Ishikawa (cell line): ENCODE measurements around the gene SLC10A7.
A peak's percentile ranks its signal among the peaks of the same experiment; 100 is the strongest.

Source experiments
- CEBPB ChIP-seq: IDR thresholded peaks from 2 replicates; pipeline ENCODE4 v1.6.1; 2012
- CREB1 ChIP-seq: IDR thresholded peaks from 2 replicates; pipeline ENCODE4 v1.6.1; 2012; ENCODE audit warnings: low read depth
- EGR1 ChIP-seq: IDR thresholded peaks from 2 replicates; pipeline ENCODE4 v1.6.1; 2012
- EP300 ChIP-seq: IDR thresholded peaks from 2 replicates; pipeline ENCODE4 v1.6.1; 2012; ENCODE audit warnings: borderline replicate concordance
- FOXM1 ChIP-seq: IDR thresholded peaks from 2 replicates; pipeline ENCODE4 v1.6.1; 2012; ENCODE audit warnings: low read depth, borderline replicate concordance
- TAF1 ChIP-seq: IDR thresholded peaks from 2 replicates; pipeline ENCODE4 v1.6.1; 2012; ENCODE audit warnings: low read depth, mild to moderate bottlenecking
- TCF12 ChIP-seq: IDR thresholded peaks from 2 replicates; pipeline ENCODE4 v1.6.1; 2012; ENCODE audit warnings: low read depth
- YY1 ChIP-seq: IDR thresholded peaks from 2 replicates; pipeline ENCODE4 v1.6.1; 2012; ENCODE audit warnings: low read depth
- ZBTB7A ChIP-seq: IDR thresholded peaks from 2 replicates; pipeline ENCODE4 v1.6.1; 2012; ENCODE audit warnings: low read depth
- TF ChIP-seq, protein P1 (sequence below): IDR thresholded peaks from 2 replicates; pipeline ENCODE4 v1.6.1; 2012
- TF ChIP-seq, protein P2 (sequence below): IDR thresholded peaks from 2 replicates; pipeline ENCODE4 v1.6.1; 2012; ENCODE audit warnings: low read depth, mild to moderate bottlenecking

DNA sequence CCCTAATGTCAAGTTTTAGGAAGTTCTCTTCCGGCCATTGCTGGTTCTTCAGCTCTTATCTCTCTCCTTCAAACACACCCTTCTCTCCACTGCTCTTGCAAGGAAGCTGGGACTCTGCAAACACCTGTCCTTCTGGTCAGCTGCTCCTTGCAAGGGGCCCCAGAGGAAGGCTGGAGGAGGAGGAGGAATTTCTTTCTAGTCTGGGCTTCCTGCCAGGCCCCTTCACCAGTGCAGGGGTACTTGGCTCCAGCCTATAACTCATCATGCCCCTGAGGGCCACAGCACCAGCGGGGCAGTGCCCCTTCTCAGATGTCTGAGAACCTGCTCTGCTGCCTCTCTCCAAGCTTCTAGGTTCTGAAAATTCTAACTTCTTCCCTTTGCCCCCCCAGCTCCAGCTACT lies 260.7 kb downstream of the SLC10A7 start:
- TF ChIP-seq FOXM1 (no peak), TAF1 (no peak), EGR1 (no peak), EP300 (no peak), YY1 (no peak), ZBTB7A (no peak), TCF12 (no peak), CEBPB (no peak), CREB1 (no peak)
- TF ChIP-seq, protein P1, sequence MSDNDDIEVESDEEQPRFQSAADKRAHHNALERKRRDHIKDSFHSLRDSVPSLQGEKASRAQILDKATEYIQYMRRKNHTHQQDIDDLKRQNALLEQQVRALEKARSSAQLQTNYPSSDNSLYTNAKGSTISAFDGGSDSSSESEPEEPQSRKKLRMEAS, result no peak
- TF ChIP-seq, protein P2, sequence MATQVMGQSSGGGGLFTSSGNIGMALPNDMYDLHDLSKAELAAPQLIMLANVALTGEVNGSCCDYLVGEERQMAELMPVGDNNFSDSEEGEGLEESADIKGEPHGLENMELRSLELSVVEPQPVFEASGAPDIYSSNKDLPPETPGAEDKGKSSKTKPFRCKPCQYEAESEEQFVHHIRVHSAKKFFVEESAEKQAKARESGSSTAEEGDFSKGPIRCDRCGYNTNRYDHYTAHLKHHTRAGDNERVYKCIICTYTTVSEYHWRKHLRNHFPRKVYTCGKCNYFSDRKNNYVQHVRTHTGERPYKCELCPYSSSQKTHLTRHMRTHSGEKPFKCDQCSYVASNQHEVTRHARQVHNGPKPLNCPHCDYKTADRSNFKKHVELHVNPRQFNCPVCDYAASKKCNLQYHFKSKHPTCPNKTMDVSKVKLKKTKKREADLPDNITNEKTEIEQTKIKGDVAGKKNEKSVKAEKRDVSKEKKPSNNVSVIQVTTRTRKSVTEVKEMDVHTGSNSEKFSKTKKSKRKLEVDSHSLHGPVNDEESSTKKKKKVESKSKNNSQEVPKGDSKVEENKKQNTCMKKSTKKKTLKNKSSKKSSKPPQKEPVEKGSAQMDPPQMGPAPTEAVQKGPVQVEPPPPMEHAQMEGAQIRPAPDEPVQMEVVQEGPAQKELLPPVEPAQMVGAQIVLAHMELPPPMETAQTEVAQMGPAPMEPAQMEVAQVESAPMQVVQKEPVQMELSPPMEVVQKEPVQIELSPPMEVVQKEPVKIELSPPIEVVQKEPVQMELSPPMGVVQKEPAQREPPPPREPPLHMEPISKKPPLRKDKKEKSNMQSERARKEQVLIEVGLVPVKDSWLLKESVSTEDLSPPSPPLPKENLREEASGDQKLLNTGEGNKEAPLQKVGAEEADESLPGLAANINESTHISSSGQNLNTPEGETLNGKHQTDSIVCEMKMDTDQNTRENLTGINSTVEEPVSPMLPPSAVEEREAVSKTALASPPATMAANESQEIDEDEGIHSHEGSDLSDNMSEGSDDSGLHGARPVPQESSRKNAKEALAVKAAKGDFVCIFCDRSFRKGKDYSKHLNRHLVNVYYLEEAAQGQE, result peak; percentile 24; the same call in 1 of the 2 replicates
